Measurements from ENCODE around the gene LONP2. TPM values are rescaled to one million over a fixed set of nuclear protein-coding genes. Genes with fewer than 3 reads are reported as not detected.
A peak's percentile ranks its signal among the peaks of the same experiment; 100 is the strongest.
"Not testable (repeated sequence)": the region's sequence is repeated elsewhere in the genome, so short reads cannot be mapped to it uniquely, and the experiment has no call there.

The LONP2 gene
- polyA plus RNA-seq, 4 donors = 18.1 to 48.3 (median 27.4) TPM

GRCh38 chr16:48231727-48232492, 12.2 kb upstream of the LONP2 start:
- FAIRE-seq (no peak), DNase-seq (peak; percentile 27 to 40)
- Histone ChIP-seq H3K9me3 (ENCODE audit: control insufficient read depth in 2 of 2, insufficient read depth in 1 of 2, low read depth in 1 of 2, low read length in 1 of 2) (no peaks in the 10 kb centered on the region), H3K27ac (ENCODE audit: low read depth in 1 of 3, low read length in 2 of 3) (no peak overlapping the region), H3K36me3 (ENCODE audit: control insufficient read depth in 3 of 3, insufficient read depth in 2 of 3, low read depth in 1 of 3, low read length in 3 of 3) (no peaks in the 10 kb centered on the region), H3K4me3 (ENCODE audit: low read depth in 1 of 3, low read length in 3 of 3) (no peak overlapping the region), H3K27me3 (ENCODE audit: control insufficient read depth in 3 of 3, insufficient read depth in 3 of 3, low read length in 3 of 3) (no peaks in the 10 kb centered on the region), H3K4me1 (ENCODE audit: control insufficient read depth in 3 of 3, insufficient read depth in 2 of 3, low read depth in 1 of 3, low read length in 2 of 3) (peaks cover 0 to 2% (median 0%) of the 10 kb centered on the region in 3 donors)
- 64 to 69% (median 68%) methylated on average over 11 of the region's 11 CpGs for WGBS, 3 donors

DNA sequence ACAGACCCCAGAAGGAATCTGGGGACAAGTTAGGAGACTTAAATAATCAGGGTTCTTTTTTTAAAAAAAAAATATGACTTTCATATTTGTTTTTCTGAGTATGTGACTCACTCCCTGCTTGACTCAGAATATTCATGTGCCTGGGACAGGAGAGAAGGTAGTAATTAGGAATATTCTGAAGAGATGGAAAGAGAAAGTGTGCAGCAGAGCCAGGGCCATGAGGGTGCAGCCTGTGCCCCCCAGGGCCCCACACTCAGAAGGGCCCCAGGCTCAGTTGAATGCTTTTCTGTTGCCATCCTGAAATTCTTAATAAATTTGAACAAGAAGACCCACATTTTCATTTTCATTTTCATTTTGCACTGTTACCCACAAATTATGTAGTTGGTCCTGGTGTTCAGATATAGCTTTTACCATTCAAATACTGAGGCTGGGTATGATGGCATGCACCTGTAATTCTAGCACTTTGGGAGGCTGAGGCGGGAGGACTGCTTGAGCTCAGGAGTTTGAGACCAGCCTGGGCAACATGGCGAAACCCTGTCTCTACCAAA, 11.5 kb upstream of the LONP2 start:
- DNase-seq (no peak), FAIRE-seq (no peak)
- H3K4me1 ChIP-seq (ENCODE audit: control insufficient read depth in 3 of 3, insufficient read depth in 2 of 3, low read depth in 1 of 3, low read length in 2 of 3) = peaks cover 0 to 2% (median 0%) of the 10 kb centered on the region in 3 donors
- H3K27me3 ChIP-seq (ENCODE audit: control insufficient read depth in 3 of 3, insufficient read depth in 3 of 3, low read length in 3 of 3) = no peaks in the 10 kb centered on the region
- H3K27ac ChIP-seq (ENCODE audit: low read depth in 1 of 3, low read length in 2 of 3) = no peak overlapping the region
- H3K9me3 ChIP-seq (ENCODE audit: control insufficient read depth in 2 of 2, insufficient read depth in 1 of 2, low read depth in 1 of 2, low read length in 1 of 2) = no peaks in the 10 kb centered on the region
- 94 to 100% (median 97%) methylated on average over 2 of the region's 2 CpGs for WGBS, 3 donors
- no peaks in the 10 kb centered on the region for H3K36me3 ChIP-seq (ENCODE audit: control insufficient read depth in 3 of 3, insufficient read depth in 2 of 3, low read depth in 1 of 3, low read length in 3 of 3)
- no peak overlapping the region for H3K4me3 ChIP-seq (ENCODE audit: low read depth in 1 of 3, low read length in 3 of 3)

- H3K9me3 ChIP-seq (ENCODE audit: control insufficient read depth in 2 of 2, insufficient read depth in 1 of 2, low read depth in 1 of 2, low read length in 1 of 2) = no peaks in the 10 kb centered on the region
- H3K36me3 ChIP-seq (ENCODE audit: control insufficient read depth in 3 of 3, insufficient read depth in 2 of 3, low read depth in 1 of 3, low read length in 3 of 3) = no peaks in the 10 kb centered on the region
- DNase-seq = no peak
- H3K4me3 ChIP-seq (ENCODE audit: low read depth in 1 of 3, low read length in 3 of 3) = no peak overlapping the region
- no peak overlapping the region for H3K27ac ChIP-seq (ENCODE audit: low read depth in 1 of 3, low read length in 2 of 3)
- FAIRE-seq = no peak
- H3K4me1 ChIP-seq (ENCODE audit: control insufficient read depth in 3 of 3, insufficient read depth in 2 of 3, low read depth in 1 of 3, low read length in 2 of 3) = peaks cover 0 to 2% (median 0%) of the 10 kb centered on the region in 3 donors
- H3K27me3 ChIP-seq (ENCODE audit: control insufficient read depth in 3 of 3, insufficient read depth in 3 of 3, low read length in 3 of 3) = no peaks in the 10 kb centered on the region
Observed at GRCh38 chr16:48234630-48235029, 9.5 kb upstream of the LONP2 start.

- Histone ChIP-seq H3K9me3 (ENCODE audit: control insufficient read depth in 2 of 2, insufficient read depth in 1 of 2, low read depth in 1 of 2, low read length in 1 of 2) (no peaks in the 10 kb centered on the region), H3K4me3 (ENCODE audit: low read depth in 1 of 3, low read length in 3 of 3) (no peak overlapping the region), H3K27me3 (ENCODE audit: control insufficient read depth in 3 of 3, insufficient read depth in 3 of 3, low read length in 3 of 3) (no peaks in the 10 kb centered on the region), H3K4me1 (ENCODE audit: control insufficient read depth in 3 of 3, insufficient read depth in 2 of 3, low read depth in 1 of 3, low read length in 2 of 3) (peaks cover 0 to 2% (median 0%) of the 10 kb centered on the region in 3 donors), H3K27ac (ENCODE audit: low read depth in 1 of 3, low read length in 2 of 3) (peak overlapping the region in 1 of 3 donors; percentile 57), H3K36me3 (ENCODE audit: control insufficient read depth in 3 of 3, insufficient read depth in 2 of 3, low read depth in 1 of 3, low read length in 3 of 3) (no peaks in the 10 kb centered on the region)
- WGBS, 3 donors = 52 to 54% (median 54%) methylated on average over 6 of the region's 6 CpGs
- DNase-seq (no peak), FAIRE-seq (no peak)
Observed at GRCh38 chr16:48235058-48235555, 9.0 kb upstream of the LONP2 start.

DNA sequence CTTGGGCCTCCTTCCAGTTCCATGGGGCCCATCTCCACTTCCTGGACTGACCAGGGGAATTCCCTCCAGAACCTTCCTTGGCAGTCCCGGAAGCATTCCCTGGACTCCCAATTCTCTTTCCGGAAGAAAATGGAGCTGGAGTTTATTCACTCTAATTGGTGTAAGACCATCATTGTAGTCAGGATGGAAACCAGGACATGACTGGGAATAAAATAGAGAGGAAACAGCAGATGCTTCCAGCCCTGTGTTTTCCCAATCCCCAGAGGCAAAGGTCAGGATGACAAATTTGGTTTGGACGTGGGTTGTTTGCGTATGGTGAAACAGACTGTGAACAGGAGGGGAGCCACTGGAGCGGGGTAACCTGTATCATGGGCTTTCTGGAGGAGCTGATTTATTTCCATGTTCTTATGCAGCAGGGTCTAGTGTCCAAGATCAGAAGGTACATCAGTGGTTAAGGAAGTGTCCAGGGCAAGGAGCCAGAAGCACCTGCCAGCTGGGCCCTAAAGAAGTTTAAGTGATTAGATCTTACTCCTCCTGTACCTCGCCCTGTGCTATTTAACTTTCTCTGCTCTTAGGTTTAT, 8.5 kb upstream of the LONP2 start:
- DNase-seq (peak in 1 of 2 donors; percentile 50), FAIRE-seq (no peak)
- WGBS, 3 donors = 23 to 50% (median 41%) methylated on average over 6 of the region's 6 CpGs
- H3K9me3 ChIP-seq (ENCODE audit: control insufficient read depth in 2 of 2, insufficient read depth in 1 of 2, low read depth in 1 of 2, low read length in 1 of 2) = no peaks in the 10 kb centered on the region
- H3K4me3 ChIP-seq (ENCODE audit: low read depth in 1 of 3, low read length in 3 of 3) = no peak overlapping the region
- H3K4me1 ChIP-seq (ENCODE audit: control insufficient read depth in 3 of 3, insufficient read depth in 2 of 3, low read depth in 1 of 3, low read length in 2 of 3) = peaks cover 0 to 2% (median 0%) of the 10 kb centered on the region in 3 donors
- peak overlapping the region in 1 of 3 donors; percentile 57 for H3K27ac ChIP-seq (ENCODE audit: low read depth in 1 of 3, low read length in 2 of 3)
- H3K36me3 ChIP-seq (ENCODE audit: control insufficient read depth in 3 of 3, insufficient read depth in 2 of 3, low read depth in 1 of 3, low read length in 3 of 3) = no peaks in the 10 kb centered on the region
- H3K27me3 ChIP-seq (ENCODE audit: control insufficient read depth in 3 of 3, insufficient read depth in 3 of 3, low read length in 3 of 3) = peaks cover 0 to 1% (median 0%) of the 10 kb centered on the region in 3 donors

DNA sequence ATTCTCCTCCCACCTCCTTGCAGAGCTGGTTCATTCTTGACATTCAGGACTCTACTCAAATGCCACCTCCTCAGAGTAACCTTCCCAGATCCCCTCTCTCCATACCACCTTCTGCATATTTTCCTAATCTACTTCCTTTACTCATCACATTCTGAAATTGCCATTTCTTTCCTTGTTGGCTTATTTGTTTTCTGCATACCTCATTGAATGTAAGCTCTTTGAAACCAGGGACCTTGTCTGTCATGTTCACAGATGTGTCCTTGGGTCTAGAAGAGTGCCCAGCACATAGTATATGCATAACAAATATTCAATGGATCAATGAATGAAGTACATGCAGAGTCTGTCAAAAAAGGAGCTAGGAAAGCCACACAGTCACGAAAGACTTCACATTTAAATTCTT, 7.8 kb upstream of the LONP2 start:
- H3K9me3 ChIP-seq (ENCODE audit: control insufficient read depth in 2 of 2, insufficient read depth in 1 of 2, low read depth in 1 of 2, low read length in 1 of 2) = no peaks in the 10 kb centered on the region
- no peak for DNase-seq
- WGBS, 3 donors = 87 to 100% (median 95%) methylated on average over 1 of the region's 1 CpG
- H3K27ac ChIP-seq (ENCODE audit: low read depth in 1 of 3, low read length in 2 of 3) = peak overlapping the region in 1 of 3 donors; percentile 57
- H3K27me3 ChIP-seq (ENCODE audit: control insufficient read depth in 3 of 3, insufficient read depth in 3 of 3, low read length in 3 of 3) = peaks cover 0 to 1% (median 0%) of the 10 kb centered on the region in 3 donors
- H3K4me3 ChIP-seq (ENCODE audit: low read depth in 1 of 3, low read length in 3 of 3) = no peak overlapping the region
- no peaks in the 10 kb centered on the region for H3K36me3 ChIP-seq (ENCODE audit: control insufficient read depth in 3 of 3, insufficient read depth in 2 of 3, low read depth in 1 of 3, low read length in 3 of 3)
- peaks cover 0 to 2% (median 0%) of the 10 kb centered on the region in 3 donors for H3K4me1 ChIP-seq (ENCODE audit: control insufficient read depth in 3 of 3, insufficient read depth in 2 of 3, low read depth in 1 of 3, low read length in 2 of 3)
- no peak for FAIRE-seq

DNA sequence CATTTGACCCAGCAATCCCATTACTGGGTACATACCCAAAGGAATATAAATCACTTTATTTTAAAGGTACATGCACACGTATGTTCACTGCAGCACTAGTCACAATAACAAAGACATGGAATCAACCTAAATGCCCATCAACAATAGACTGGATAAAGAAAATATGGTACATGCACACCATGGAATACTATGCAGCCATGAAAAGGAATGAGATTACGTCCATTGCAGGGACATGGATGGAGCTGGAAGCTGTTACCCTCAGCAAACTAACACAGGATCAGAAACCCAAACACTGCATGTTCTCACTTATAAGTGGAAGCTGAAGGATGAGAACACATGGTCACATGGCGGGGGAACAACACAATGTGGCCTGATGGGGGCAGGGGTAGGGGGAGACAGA, 4.0 kb upstream of the LONP2 start:
- H3K4me1 ChIP-seq (ENCODE audit: control insufficient read depth in 3 of 3, insufficient read depth in 2 of 3, low read depth in 1 of 3, low read length in 2 of 3); H3K9me3 ChIP-seq (ENCODE audit: control insufficient read depth in 2 of 2, insufficient read depth in 1 of 2, low read depth in 1 of 2, low read length in 1 of 2); H3K27ac ChIP-seq (ENCODE audit: low read depth in 1 of 3, low read length in 2 of 3); H3K36me3 ChIP-seq (ENCODE audit: control insufficient read depth in 3 of 3, insufficient read depth in 2 of 3, low read depth in 1 of 3, low read length in 3 of 3); H3K4me3 ChIP-seq (ENCODE audit: low read depth in 1 of 3, low read length in 3 of 3); H3K27me3 ChIP-seq (ENCODE audit: control insufficient read depth in 3 of 3, insufficient read depth in 3 of 3, low read length in 3 of 3); DNase-seq; FAIRE-seq: not testable (repeated sequence)
- 95 to 98% (median 97%) methylated on average over 3 of the region's 3 CpGs for WGBS, 3 donors

- H3K27me3 ChIP-seq (ENCODE audit: control insufficient read depth in 3 of 3, insufficient read depth in 3 of 3, low read length in 3 of 3) = peaks cover 0 to 1% (median 0%) of the 10 kb centered on the region in 3 donors
- FAIRE-seq (no peak), DNase-seq (peak in 1 of 2 donors; percentile 17)
- peaks cover 5 to 8% (median 6%) of the 10 kb centered on the region in 3 donors for H3K4me1 ChIP-seq (ENCODE audit: control insufficient read depth in 3 of 3, insufficient read depth in 2 of 3, low read depth in 1 of 3, low read length in 2 of 3)
- 1 to 5% (median 4%) methylated on average over 8 of the region's 8 CpGs for WGBS, 3 donors
- H3K9me3 ChIP-seq (ENCODE audit: control insufficient read depth in 2 of 2, insufficient read depth in 1 of 2, low read depth in 1 of 2, low read length in 1 of 2) = no peaks in the 10 kb centered on the region
- peak overlapping the region; percentile 79 to 99 (median 98) for H3K27ac ChIP-seq (ENCODE audit: low read depth in 1 of 3, low read length in 2 of 3)
- H3K4me3 ChIP-seq (ENCODE audit: low read depth in 1 of 3, low read length in 3 of 3) = peak overlapping the region; percentile 71 to 99 (median 94)
- no peaks in the 10 kb centered on the region for H3K36me3 ChIP-seq (ENCODE audit: control insufficient read depth in 3 of 3, insufficient read depth in 2 of 3, low read depth in 1 of 3, low read length in 3 of 3)
Observed at GRCh38 chr16:48244863-48245195, 729 bp downstream of the LONP2 start.
